GM13976 (cell line): ENCODE data around the gene RTEL1.
"Not testable (repeated sequence)": the region's sequence is repeated elsewhere in the genome, so short reads cannot be mapped to it uniquely, and the experiment has no call there.

Source experiments
- DNase-seq: peaks from one replicate; pipeline ENCODE4 v3.0.0; 2012; ENCODE audit warnings: low spot score
- CTCF ChIP-seq: IDR thresholded peaks from 2 replicates; pipeline ENCODE4 v1.5.1; 2012; ENCODE audit warnings: borderline replicate concordance, mild to moderate bottlenecking; ENCODE audit not compliant: insufficient read depth; ENCODE audit errors: extremely low read depth, missing control alignments, control extremely low read depth
- in situ Hi-C: fragments of 300-500 bp; cut with MboI; formaldehyde crosslinking; loops from one replicate; pipeline ENCODE4 v1.12.0; 2022; ENCODE audit warnings: low sequenced_read_pairs, mixed read lengths, inconsistent platforms; ENCODE audit not compliant: unreplicated experiment

Gene RTEL1

GRCh38 chr20:63668351-63668750 lies 10.2 kb downstream of the RTEL1 start:
- in situ Hi-C loops, result no loop called here
- no peak for DNase-seq
- TF ChIP-seq CTCF, result no peak

GRCh38 chr20:63671695-63672094 lies 13.6 kb downstream of the RTEL1 start:
- DNase-seq, in situ Hi-C loops: not testable (repeated sequence)

- in situ Hi-C loops, result no loop called here
Measured at GRCh38 chr20:63672666-63673065, 14.6 kb downstream of the RTEL1 start.

GRCh38 chr20:63673951-63674350 lies 15.8 kb downstream of the RTEL1 start:
- in situ Hi-C loops, result no loop called here
- no peak for DNase-seq
- no peak for TF ChIP-seq CTCF

More at GRCh38 chr20:63672666-63673065, 14.6 kb downstream of the RTEL1 start:
- no peak for DNase-seq
- TF ChIP-seq CTCF, result no peak

- no peak for TF ChIP-seq CTCF
- no peak for DNase-seq
- in situ Hi-C loops, result no loop called here
Measured at GRCh38 chr20:63675681-63676368, 17.7 kb downstream of the RTEL1 start.

GRCh38 chr20:63678071-63678470 lies 20.0 kb downstream of the RTEL1 start:
- no peak for DNase-seq
- in situ Hi-C loops, result no loop called here
- no peak for TF ChIP-seq CTCF

GRCh38 chr20:63678667-63679465 lies 20.8 kb downstream of the RTEL1 start:
- in situ Hi-C loops, result no loop called here
- no peak for TF ChIP-seq CTCF
- no peak for DNase-seq
